HG03095 (cell line): ENCODE results near the gene ANO2.

Experiments
- ATAC-seq: cut with Tn5 transposase; IDR thresholded peaks from one replicate; pipeline ENCODE4 v1.9.1; 2021; ENCODE audit warnings: moderate library complexity; ENCODE audit not compliant: unreplicated experiment

Gene ANO2

DNA sequence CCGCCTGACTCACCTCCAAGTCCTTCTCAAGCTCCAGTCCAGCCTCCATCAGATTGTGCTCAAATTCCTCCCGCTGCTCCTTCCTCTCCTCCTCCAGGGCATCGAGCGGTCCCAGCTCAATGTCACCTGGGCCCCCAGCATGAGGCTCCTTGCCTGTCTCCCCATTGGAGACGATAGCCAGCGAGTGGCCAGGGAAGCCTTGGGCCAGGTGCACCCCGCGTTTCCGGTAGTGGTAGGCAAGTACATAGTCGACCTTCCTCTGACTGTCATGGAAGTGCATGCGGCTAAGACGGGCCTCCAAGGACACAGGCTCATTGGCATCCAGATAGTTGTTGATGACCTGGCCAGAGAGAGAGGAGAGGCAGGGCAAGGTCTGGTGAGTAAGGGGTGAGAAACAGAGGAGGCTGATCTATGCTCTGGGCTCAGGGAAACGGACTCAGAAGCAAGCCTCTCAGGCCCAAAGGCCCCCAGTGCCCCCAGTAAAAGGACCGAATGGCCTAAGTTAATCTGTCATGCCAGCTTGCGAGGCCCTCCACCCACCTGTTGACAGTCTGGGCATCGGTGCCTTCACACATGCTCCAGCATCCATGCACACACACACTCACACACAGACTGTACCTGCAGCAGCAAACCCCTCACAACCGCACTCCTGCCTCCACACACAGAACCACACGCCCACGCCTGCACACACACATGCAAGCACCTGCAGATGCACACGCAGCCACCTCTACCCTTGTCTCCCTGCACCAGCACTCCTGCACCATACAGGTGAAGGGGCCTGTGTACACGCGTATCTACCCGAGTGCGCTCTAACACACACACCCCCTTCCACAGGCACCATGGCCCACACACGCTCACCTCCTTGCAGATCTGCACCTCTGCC is 23.8 kb downstream of the ANO2 start:
- no peak for ATAC-seq

DNA sequence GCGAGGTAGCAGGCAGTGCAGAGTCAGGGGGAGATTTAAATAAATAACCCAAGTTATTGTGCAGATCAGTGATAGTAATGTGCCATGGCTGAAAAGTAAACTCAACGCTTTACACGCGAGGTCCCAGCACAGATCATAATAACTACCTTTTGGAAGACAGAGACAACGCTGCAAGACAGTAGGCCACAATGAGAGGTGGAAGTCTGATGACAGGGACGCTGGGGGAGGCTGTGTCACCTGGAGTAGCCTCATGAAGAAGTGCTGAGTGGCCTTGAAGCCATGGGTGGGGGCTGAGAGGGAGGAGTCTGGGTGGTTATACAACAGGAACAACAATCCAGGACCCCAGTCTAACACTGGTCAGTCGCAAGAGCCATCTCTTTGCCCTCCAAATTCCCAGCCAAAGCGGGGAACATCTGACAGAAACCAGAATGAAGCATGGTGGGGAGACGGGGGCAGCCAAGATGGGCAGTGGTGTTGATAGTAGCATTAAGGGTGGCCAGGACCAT is 28.2 kb downstream of the ANO2 start:
- ATAC-seq, result no peak

DNA sequence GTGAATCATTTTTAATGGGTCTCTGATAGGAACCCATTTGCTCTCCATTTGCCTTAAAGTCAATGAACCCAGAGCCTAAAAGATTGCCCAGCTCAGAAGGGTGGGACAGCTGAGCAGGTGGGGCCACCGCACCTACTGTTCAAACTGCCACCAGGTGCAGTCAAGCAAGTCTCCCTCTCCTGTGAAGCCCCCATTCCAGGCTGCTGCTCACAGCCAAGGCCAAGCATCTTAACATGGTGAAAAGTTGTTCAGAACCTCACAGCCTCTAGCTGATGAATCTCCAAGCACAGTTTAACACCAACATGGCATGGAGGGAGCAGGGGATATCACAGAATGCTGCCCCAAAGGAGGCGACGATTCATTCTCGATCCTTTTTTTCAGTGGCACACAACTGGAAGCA is 29.5 kb downstream of the ANO2 start:
- no peak for ATAC-seq

DNA sequence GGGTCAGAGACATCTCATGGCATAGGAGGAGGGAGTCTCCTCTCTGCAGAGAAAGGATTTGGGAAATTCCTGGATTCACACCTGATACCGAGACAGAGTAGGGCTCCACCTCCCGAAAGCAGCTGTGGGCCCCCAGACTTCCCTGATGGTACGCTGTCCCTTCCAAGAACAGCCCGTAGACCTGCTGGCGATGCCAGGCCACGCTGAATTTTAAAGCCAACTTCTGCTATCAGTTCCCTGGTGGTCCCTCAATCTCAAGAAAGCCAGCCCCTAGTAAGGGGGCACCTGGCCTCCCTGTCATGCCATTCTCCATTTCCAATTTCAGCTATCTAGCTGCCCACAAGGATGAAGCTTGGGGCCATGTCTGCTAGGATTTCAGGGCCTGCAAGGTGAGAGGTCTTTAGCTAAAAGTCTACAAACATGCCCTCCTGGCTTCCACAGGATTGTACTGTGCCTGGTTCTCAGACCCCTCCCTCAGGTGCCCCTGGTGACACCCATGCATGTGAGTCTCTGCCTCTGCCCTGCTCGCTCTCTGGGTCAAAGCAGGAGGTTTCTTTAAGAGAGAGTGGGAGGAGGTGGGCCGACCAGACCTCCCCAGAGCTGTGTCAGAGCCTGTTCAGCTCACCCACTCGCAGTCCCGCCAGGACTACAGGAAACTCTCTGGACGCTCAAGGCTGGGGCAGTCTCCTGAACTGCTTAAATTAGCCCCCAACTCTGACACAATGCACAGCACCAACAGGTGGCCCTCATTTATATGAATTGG is 30.5 kb downstream of the ANO2 start:
- no peak for ATAC-seq

DNA sequence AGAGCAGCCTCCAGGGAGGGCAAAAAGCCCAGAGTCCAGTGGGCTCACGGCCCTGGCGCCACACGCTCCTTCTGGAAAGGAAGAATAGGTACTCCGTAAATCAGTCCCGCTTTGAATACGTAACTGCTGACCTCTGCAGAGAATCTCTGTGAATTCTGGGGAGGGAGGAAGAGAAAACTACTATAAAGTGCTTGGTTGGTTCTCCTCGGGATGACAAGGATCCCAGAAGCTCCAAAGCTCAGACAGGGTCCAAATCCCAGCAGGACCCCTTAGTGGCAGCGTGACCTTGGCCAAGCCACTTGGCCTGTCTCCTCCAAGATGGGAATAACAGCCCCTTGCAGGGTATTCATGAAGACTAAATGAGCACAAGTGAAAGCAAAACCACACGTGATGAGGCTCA is 31.7 kb downstream of the ANO2 start:
- ATAC-seq, result no peak

DNA sequence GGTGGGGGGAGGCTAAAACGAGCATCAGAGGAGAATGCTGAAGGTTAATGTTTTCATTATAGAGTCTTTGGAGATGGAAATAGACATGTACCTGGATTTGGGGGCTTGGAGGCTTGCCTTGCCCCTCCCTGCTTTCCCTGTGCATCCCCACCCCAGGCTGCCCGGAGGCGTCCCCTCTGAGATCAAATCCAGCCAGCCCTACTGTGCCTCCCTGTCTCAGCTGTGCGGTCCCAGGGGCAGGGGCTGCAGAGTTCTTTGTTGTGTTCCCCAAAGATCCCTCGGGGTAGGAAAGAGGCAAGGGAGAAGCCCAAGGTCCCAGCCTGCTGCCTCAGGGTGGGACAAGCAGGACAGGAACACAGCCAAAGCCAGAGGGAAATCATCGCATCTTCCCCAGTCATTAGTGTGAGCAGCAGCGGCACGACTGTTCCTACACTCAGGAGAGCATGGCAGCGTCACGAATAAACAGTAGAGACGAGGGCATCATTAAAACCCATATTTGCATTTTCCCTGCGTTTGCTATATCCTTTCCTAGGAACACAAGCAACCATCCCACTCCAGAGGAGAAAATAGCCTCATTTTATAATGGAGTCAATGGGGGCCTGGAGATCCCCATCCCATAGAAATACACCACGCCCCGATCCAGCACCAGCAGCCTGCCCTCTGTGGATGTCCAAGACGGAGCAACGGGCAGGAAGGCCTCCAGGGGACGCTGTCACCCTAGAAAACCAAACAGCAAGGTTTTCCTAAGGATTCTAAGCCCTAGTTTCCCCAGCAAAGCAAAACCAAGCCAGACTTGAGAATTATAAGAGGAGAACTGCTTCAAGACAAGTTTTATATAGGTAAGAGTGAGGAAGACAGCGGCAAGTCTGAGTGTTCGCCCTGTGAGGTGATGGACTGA is 32.4 kb downstream of the ANO2 start:
- no peak for ATAC-seq

DNA sequence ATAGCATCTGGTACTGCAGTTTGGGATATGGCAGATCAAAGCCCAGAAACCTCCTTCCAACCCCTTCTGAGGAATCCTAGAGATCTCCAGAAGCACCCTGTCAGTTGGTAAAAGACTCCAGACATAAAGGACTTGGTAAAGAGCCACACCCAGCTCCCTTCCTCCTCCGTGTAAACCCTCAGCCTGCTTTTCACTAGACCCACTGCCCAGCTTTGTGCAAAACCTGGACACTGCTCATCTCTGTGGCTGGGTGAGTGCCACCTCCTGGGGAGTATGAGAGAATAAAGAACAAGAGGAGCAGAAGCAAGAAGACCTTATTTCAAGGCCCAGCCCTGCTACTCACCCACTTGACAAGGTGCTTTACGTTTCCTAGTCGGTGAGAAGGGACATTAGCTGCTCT is 33.0 kb downstream of the ANO2 start:
- no peak for ATAC-seq

DNA sequence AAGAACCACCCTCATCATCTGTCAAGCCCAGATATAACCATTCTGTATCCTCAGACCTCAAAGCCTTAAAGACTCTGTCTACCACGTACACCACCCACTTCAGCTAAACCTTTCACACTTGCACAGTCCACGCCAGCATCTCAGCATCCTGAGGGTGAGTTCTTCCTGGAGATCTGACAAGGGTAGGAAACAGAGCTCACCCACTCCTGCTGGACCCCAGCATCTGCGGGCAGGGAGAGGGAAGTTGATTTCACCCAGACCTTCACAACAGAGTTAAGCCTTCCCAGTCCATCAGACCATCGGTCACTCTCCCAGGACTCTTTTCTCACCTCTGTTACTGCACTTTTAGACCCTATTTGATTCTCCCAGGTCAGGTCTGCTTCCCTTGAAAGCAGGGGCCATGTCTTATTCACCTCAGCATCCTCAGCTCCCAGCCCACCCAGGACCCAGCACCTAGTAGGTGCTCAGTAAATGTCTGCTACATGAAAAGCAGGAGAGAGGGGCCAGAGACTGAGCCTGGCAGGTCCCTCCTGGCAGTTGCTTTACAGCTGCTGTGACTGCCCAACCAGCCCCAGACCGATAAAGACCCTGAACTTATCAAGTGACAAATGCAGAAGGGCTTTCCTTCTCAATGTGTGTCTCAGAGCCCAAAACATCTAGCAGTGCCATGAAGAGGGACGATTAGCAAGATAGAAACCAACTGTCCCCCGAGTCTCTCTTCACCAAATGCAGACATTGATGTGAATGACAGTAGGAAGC is 34.1 kb downstream of the ANO2 start:
- ATAC-seq, result no peak

DNA sequence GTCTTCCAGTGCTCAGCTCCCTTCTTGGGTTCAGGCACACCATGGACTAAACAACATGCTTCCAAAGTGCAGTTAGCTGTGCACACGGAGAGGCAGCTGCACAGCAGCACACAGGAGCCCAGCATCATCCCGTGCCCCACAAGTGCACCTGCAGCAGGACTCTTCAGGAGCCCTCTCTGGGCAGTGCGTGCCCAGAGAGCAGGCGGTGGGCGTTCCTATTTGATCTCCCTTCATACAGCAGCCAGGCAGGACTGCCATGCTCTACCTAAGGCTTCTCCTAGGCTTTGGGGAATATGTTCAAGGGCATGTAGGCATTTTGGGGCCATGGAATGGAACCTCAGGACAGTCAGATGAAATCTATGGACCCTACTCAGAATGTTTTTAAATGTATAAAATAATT is 35.5 kb downstream of the ANO2 start:
- ATAC-seq, result no peak

DNA sequence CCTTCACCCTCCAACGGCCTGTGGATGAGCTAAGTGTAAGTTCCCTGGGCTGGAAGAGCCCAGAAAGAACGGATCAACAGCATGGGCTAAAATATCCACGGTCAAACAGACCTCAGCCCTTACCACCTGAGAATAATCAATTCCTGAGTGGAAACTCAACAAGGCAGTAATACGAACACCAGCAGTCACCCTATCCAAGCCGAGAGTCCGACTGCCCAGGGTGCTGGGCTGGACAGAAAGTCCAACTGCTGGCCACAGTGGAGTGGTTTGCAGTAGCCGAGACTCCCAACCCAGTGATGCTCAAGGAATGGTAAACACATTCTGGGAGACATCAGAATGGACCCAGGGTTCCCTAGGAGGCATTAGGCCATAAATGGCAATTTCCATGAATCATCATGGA is 36.8 kb downstream of the ANO2 start:
- ATAC-seq, result no peak

DNA sequence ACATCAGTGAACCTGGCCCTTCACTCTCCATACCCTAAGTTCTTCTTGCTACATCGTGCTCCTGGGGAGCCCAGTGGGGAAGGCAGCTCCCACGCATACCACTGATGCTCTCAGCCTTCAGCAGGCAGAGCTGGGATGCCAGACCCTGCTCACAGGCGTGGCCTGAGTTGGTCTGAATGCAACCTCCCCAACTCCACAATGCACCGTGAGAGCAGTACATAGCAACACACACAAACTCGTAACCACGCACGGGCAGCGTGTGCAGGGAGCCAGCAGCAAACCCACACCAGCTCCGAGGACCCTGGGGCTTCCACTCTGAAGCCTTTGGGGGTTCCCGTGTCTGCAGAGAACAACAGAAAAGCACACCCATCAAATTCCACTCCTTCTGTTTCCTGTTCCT is 37.3 kb downstream of the ANO2 start:
- ATAC-seq, result no peak

DNA sequence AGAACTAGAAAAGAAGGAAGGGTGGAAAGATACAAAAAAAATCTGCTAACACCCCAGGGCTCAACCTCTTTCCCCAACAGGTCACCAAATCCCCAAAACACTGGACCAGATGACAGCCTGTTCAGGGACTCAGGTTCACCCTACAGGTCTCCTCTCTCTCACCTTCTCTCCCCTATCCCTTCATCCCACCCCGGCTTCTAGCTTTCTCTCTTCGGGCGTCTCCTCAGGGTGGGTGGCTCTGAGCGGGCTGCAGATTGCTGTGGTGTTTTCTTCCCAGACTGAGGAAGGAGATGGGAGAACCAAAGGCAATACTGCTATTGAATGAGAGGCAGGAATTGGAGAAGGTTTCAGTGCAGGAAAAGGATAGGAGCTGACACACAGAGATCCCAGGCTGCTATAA is 39.3 kb downstream of the ANO2 start:
- ATAC-seq, result no peak

DNA sequence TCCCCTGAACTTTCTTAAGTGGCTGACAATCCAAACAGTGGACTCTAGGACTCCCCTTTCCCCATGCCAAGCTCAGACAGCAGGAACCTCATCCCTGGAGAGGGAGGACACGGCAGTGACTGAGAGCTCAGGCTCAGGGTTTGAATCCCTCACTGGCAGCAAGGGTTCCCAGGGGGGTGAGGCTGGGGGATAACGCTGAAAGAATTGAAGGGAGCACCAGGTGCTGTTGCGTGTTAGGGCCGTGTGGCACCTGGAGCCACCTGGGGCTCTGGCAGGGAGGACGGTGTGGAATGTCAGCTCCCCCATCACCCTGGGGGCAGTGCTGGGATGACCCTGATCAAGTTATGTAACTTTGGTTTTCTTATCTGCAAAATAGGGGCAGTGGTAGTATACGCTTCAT is 40.1 kb downstream of the ANO2 start:
- no peak for ATAC-seq

DNA sequence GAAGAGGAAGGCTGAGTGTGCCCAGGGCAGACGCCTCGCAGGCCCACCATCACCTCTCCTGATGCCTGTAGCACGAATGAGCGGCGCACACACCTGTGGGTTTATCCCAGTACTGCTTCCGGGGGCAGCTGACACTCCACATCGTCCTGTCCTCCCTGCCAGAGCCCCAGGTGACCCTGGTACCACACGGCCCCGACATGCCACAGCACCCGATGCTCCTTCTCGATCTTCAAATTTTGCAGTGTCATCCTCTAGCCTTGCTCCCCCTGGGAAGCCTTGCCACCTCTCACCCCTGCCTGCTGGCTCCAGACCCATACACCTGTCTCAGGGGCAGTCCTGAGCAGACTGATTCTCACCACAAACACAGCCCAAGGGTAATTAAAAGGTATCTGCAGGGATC is 40.6 kb downstream of the ANO2 start:
- ATAC-seq, result no peak

DNA sequence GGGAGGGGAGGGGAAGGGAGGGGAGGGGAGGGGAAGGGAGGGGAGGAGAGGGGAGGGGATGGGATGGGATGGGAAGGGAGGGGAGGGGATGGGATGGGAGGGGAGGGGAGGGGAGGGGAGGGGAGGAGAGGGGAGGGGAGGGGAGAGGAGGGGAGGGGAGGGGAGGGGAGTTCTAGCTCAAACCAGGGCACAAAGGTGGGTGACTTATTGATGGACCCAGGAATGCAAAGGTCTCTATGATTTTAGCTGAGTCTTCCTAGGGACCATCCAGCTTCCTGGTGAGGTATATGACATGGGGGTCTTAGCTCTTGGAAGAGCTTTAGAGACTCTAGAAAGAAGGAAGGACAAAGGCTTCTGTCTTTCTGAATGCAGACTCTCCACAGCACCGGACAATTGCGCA is 42.3 kb downstream of the ANO2 start:
- no peak for ATAC-seq

DNA sequence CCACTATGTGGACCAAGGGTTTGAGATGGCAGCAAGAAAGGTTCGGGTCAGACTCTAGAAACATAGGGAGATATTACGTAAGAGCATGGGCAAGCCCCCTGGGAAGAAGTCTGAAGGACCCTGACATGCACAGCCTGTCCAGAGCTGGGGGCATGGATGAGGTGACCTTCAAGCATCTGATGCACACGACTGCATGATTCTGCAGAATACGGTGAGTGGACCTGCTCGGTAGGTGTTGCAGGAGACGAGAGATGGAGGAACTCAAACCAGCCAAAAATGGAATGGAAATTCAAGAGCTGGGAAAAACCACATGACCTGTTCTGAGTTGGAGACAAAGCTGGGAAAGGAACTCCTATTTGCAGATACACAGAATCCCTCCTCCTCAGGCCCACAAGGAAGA is 43.6 kb downstream of the ANO2 start:
- no peak for ATAC-seq

DNA sequence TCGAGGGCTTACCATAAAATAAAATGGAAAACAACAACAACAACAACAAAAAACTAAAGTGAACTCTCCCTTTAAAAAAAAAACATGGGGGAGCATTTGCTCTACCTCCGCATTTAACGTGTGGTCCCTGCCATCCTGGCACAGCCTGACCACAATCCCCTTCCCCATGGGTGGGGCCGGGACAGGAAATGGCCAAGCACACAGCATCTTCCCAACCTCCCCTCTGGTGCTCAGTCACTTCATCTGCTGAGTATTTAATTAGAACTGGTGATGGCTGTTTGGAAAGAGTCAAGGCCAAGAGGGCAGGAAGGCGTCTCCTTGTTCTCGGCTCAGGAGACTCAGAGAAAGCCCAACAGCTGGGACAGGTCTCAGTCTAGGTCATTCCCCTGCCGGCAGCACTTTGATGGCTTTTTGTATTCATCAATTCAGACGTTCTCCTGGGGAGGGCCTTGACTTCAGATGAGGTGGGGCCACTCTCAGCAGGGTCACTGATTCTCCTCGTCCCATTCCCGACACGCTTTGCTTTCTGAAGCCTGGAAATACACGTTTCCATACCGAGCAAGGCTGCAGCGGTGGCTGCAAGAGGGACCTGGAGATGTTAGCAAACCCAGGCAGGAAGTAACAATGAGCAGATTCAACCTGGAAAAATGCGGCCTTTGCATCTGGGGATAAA is 44.4 kb downstream of the ANO2 start:
- ATAC-seq, result no peak

DNA sequence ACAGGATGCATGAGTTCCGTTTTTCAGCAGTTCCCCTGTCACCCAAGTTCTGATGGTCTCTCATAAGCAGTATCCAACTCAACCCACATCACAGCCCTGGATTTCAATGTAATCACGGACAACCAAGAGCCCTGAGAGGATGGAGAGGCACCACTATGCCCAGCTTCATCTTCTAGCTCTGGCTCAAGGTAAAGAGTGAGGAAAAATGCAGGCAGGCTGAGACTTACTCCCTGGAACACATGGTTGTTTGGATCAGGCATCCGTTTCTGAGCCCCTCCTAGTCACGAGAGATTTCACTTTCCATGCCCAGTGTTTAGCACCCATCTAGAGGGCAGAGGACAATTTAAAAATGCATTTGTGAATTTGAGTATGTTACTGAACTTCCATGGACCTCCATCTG is 45.0 kb downstream of the ANO2 start:
- ATAC-seq, result no peak

DNA sequence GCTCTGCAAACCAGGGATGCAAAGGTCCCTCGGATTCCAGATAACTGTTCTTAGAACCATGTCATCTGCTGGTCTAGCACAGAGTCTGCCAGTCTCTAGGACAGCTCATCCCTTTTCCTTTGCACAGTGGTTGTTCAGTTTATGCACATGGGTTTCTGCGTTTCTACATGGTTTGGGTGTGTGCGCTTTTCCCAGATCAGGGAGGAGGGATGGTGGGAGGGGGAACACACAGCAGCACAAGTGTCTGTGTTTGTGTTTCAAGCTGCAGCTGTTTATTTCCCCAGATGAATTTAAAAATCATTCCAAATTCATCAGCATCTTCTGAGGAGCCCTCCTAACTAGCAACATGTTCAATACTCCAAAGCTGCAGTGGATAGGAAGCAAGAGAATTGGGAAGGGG is 45.4 kb downstream of the ANO2 start:
- no peak for ATAC-seq

DNA sequence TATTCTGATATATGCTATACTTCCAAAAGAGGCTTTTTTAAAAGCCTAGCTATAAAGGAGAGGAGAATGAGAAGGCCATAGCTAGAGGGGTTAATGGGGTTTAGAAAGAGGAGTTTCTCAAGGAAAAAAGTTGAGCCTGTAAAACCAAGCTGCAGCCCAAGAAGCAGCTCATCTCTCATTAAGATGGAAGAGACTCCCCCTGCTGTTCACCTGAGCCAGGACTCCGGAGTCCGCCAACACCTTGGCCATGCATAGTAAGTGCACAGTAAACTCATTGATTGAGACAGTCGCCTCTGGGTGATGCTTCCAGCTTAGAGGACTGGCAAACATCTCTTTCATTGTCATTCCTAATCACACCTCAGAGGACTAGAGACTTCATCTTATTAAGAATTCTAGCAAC is 46.2 kb downstream of the ANO2 start:
- no peak for ATAC-seq
